Activated CD8-positive, alpha-beta T cell treated with anti-CD3 and anti-CD28 coated beads for 36 hours (primary cell): ENCODE results near the gene MUC7. TPM values are rescaled to one million over a fixed set of nuclear protein-coding genes. Genes with fewer than 3 reads are reported as not detected.

ENCODE experiments used
- ATAC-seq: fragments of 200-7000 bp; cut with Tn5 transposase; one replicate; pipeline ENCODE4 v1.10.0; 2021; ENCODE audit warnings: mild to moderate bottlenecking, moderate library complexity
- CTCF ChIA-PET: fragments of 350-600 bp; sonication (Branson Sonifier 250); formaldehyde crosslinking; loops from one replicate; lab custom pipeline; 2021; ENCODE audit warnings: antibody characterized with exemption; lab: Charles Lee
- POLR2A ChIA-PET: fragments of 350-600 bp; sonication (Branson Sonifier 250); formaldehyde crosslinking; loops from one replicate; lab custom pipeline; 2021; ENCODE audit warnings: antibody characterized with exemption; lab: Charles Lee
- DNase-seq: peaks from one replicate; pipeline ENCODE4 v3.0.0-alpha.2; 2020
- H3K27ac Mint-ChIP-seq: one replicate; pipeline ENCODE4 v1.8.0; 2021; ENCODE audit warnings: mild to moderate bottlenecking, mixed read lengths
- H3K27me3 Mint-ChIP-seq: one replicate; pipeline ENCODE4 v1.8.0; 2021; ENCODE audit warnings: mixed read lengths
- H3K36me3 Mint-ChIP-seq: one replicate; pipeline ENCODE4 v1.8.0; 2021; ENCODE audit warnings: low read depth, mixed read lengths
- H3K4me1 Mint-ChIP-seq: one replicate; pipeline ENCODE4 v1.8.0; 2021; ENCODE audit warnings: low read depth, mixed read lengths
- H3K4me3 Mint-ChIP-seq: one replicate; pipeline ENCODE4 v1.8.0; 2021; ENCODE audit warnings: mild to moderate bottlenecking, moderate library complexity, mixed read lengths
- H3K9me3 Mint-ChIP-seq: one replicate; pipeline ENCODE4 v1.8.0; 2021; ENCODE audit warnings: mixed read lengths
- CTCF ChIP-seq: fragments of 200-600 bp; IDR thresholded peaks from one replicate; pipeline ENCODE4 v1.8.0; 2022; ENCODE audit warnings: antibody characterized with exemption, mild to moderate bottlenecking
- intact Hi-C: fragments of 100-400 bp; cut with micrococcal nuclease; formaldehyde crosslinking; loops from one replicate; pipeline ENCODE4 v1.10.0; 2022
- total RNA-seq, 2 experiments: library from RNA; stranded (reverse); gene quantifications; one replicate each; pipeline ENCODE4 v1.2.3, GENCODE V29; 2021

MUC7 gene
- total RNA-seq, 2 experiments from 2014 or later: not detected

- Mint-ChIP-seq H3K27me3 (peaks cover 1% of the 10 kb centered on the region), H3K36me3 (no peaks in the 10 kb centered on the region), H3K4me1 (no peaks in the 10 kb centered on the region), H3K27ac (no peak overlapping the region), H3K4me3 (no peak overlapping the region), H3K9me3 (no peaks in the 10 kb centered on the region)
- POLR2A ChIA-PET: no interaction called here
- CTCF ChIA-PET: no interaction called here
- TF ChIP-seq CTCF: no peak
- intact Hi-C loops: loop anchor here (10.0 kb wide), 2 partner anchors 324 to 814 kb away; no protein-coding TSS in a partner anchor
- DNase-seq (no peak), ATAC-seq (no peak)
Observed at GRCh38 chr4:70508801-70509200, 36.8 kb downstream of the MUC7 start.

GRCh38 chr4:70511365-70511764, 39.4 kb downstream of the MUC7 start:
- Mint-ChIP-seq H3K4me3 (no peak overlapping the region), H3K4me1 (no peaks in the 10 kb centered on the region), H3K9me3 (no peaks in the 10 kb centered on the region), H3K27me3 (peaks cover 1% of the 10 kb centered on the region), H3K27ac (no peak overlapping the region), H3K36me3 (no peaks in the 10 kb centered on the region)
- DNase-seq (no peak), ATAC-seq (no peak)
- ChIA-PET CTCF (interaction anchor here (0.9 kb wide), 1 partner anchor 47 kb away, joined by 3 read pairs; no protein-coding TSS in a partner anchor), POLR2A (no interaction called here)
- intact Hi-C loops: no loop called here
- TF ChIP-seq CTCF: no peak

- CTCF ChIA-PET: no interaction called here
Observed at GRCh38 chr4:70515367-70516250, 43.6 kb downstream of the MUC7 start.

GRCh38 chr4:70518269-70518668, 46.3 kb downstream of the MUC7 start, which contains the start of gene AMTN:
Gene AMTN (plus strand): TSS chr4:70518569. CDS start chr4:70518778, 209 bp downstream.
- DNase-seq: no peak
- no peaks in the 10 kb centered on the region for H3K9me3 Mint-ChIP-seq
- H3K27ac Mint-ChIP-seq: no peak within 1 kb of the TSS
- no peak for TF ChIP-seq CTCF
- H3K27me3 Mint-ChIP-seq: peaks cover 3% of the 10 kb centered on the region
- no peaks in the 10 kb centered on the region for H3K4me1 Mint-ChIP-seq
- no peak for ATAC-seq
- CTCF ChIA-PET: no interaction called here
- H3K4me3 Mint-ChIP-seq: no peak within 1 kb of the TSS
- POLR2A ChIA-PET: no interaction called here
- intact Hi-C loops: no loop called here
- H3K36me3 Mint-ChIP-seq: no peaks in the 10 kb centered on the region

More at GRCh38 chr4:70515367-70516250, 43.6 kb downstream of the MUC7 start:
- ATAC-seq (no peak), DNase-seq (no peak)
- Mint-ChIP-seq H3K36me3 (no peaks in the 10 kb centered on the region), H3K27me3 (peaks cover 1% of the 10 kb centered on the region), H3K4me3 (no peak overlapping the region), H3K4me1 (no peaks in the 10 kb centered on the region), H3K9me3 (no peaks in the 10 kb centered on the region), H3K27ac (no peak overlapping the region)
- no peak for TF ChIP-seq CTCF
- POLR2A ChIA-PET: no interaction called here
- intact Hi-C loops: no loop called here

GRCh38 chr4:70518716-70519115, 46.7 kb downstream of the MUC7 start:
- no peaks in the 10 kb centered on the region for H3K36me3 Mint-ChIP-seq
- no peaks in the 10 kb centered on the region for H3K4me1 Mint-ChIP-seq
- peaks cover 3% of the 10 kb centered on the region for H3K27me3 Mint-ChIP-seq
- ATAC-seq: no peak
- ChIA-PET POLR2A (no interaction called here), CTCF (no interaction called here)
- no peaks in the 10 kb centered on the region for H3K9me3 Mint-ChIP-seq
- DNase-seq: no peak
- TF ChIP-seq CTCF: no peak
- H3K4me3 Mint-ChIP-seq: no peak overlapping the region
- no peak overlapping the region for H3K27ac Mint-ChIP-seq
- intact Hi-C loops: no loop called here
